Stimulated activated CD8-positive, alpha-beta memory T cell treated with anti-CD3 and anti-CD28 coated beads, Interleukin-4, amount 100 ng/mL, for 1 hour (primary cell): Measurements from ENCODE around the gene KMT2B.
"Not testable (repeated sequence)": the region's sequence is repeated elsewhere in the genome, so short reads cannot be mapped to it uniquely, and the experiment has no call there.

Experiments
- DNase-seq, 2 donors: peaks; one replicate each; pipeline ENCODE4 v3.0.0-alpha.2; 2020; ENCODE audit warnings: low read depth in 2 of 2, low spot score in 1 of 2

The KMT2B gene

GRCh38 chr19:35717665-35718344, at the start of gene KMT2B:
Gene KMT2B, plus strand, starts transcription at chr19:35718003. Its CDS starts 16 bp downstream, at chr19:35718019.
- DNase-seq: peak in 1 of 2 donors; percentile 38

- no peak for DNase-seq
Measured at GRCh38 chr19:35669566-35669965, 48.2 kb upstream of the KMT2B start.

GRCh38 chr19:35669974-35670373, 47.8 kb upstream of the KMT2B start:
- DNase-seq: no peak

GRCh38 chr19:35670686-35671085, 47.1 kb upstream of the KMT2B start:
- DNase-seq: no peak

- no peak for DNase-seq
Measured at GRCh38 chr19:35671818-35672217, 46.0 kb upstream of the KMT2B start.

GRCh38 chr19:35673121-35673804, 44.5 kb upstream of the KMT2B start:
- DNase-seq: peak in 1 of 2 donors; percentile 10

- no peak for DNase-seq
Measured at GRCh38 chr19:35675589-35676140, 42.1 kb upstream of the KMT2B start.

- no peak for DNase-seq
Measured at GRCh38 chr19:35689836-35690235, 28.0 kb upstream of the KMT2B start.

- not testable (repeated sequence) for DNase-seq
Measured at GRCh38 chr19:35691106-35691505, 26.7 kb upstream of the KMT2B start.

- no peak for DNase-seq
Measured at GRCh38 chr19:35692010-35692409, 25.8 kb upstream of the KMT2B start.

GRCh38 chr19:35693422-35693821, 24.4 kb upstream of the KMT2B start:
- DNase-seq: no peak

GRCh38 chr19:35693835-35694599, 23.8 kb upstream of the KMT2B start:
- peak; percentile 78 to 82 for DNase-seq

- no peak for DNase-seq
Measured at GRCh38 chr19:35695895-35696422, 21.8 kb upstream of the KMT2B start.

- no peak for DNase-seq
Measured at GRCh38 chr19:35696835-35697234, 21.0 kb upstream of the KMT2B start.

GRCh38 chr19:35702223-35703012, 15.4 kb upstream of the KMT2B start:
- peak; percentile 69 to 85 for DNase-seq

GRCh38 chr19:35703343-35703742, 14.5 kb upstream of the KMT2B start:
- DNase-seq: no peak

GRCh38 chr19:35704218-35704617, 13.6 kb upstream of the KMT2B start, which contains the start of gene ZBTB32:
Gene ZBTB32, plus strand, starts transcription at chr19:35704558. Its CDS starts 10,069 bp downstream, at chr19:35714627.
- no peak for DNase-seq

GRCh38 chr19:35708391-35708790, 9.4 kb upstream of the KMT2B start:
- DNase-seq: no peak

- no peak for DNase-seq
Measured at GRCh38 chr19:35710784-35711723, 6.7 kb upstream of the KMT2B start.
